HG02981 (cell line): ENCODE data around the gene DPP7.

ENCODE experiments used
- ATAC-seq: cut with Tn5 transposase; IDR thresholded peaks from one replicate; pipeline ENCODE4 v1.9.1; 2021; ENCODE audit warnings: mild to moderate bottlenecking, moderate library complexity; ENCODE audit not compliant: unreplicated experiment

The DPP7 gene

GRCh38 chr9:137112564-137113384 lies 1.8 kb downstream of the DPP7 start:
- no peak for ATAC-seq

- ATAC-seq, result no peak
Observed at GRCh38 chr9:137111788-137112563, 2.6 kb downstream of the DPP7 start.

GRCh38 chr9:137110911-137111787 lies 3.4 kb downstream of the DPP7 start:
- no peak for ATAC-seq

GRCh38 chr9:137110147-137110910 lies 4.2 kb downstream of the DPP7 start:
- no peak for ATAC-seq

- ATAC-seq, result no peak
Observed at GRCh38 chr9:137109250-137110146, 5.0 kb downstream of the DPP7 start.

GRCh38 chr9:137108608-137109249 lies 5.8 kb downstream of the DPP7 start:
- no peak for ATAC-seq

- ATAC-seq, result no peak
Observed at GRCh38 chr9:137107982-137108381, 6.6 kb downstream of the DPP7 start.

GRCh38 chr9:137107312-137107921 lies 7.1 kb downstream of the DPP7 start:
- no peak for ATAC-seq

GRCh38 chr9:137106662-137107250 lies 7.8 kb downstream of the DPP7 start:
- no peak for ATAC-seq

- no peak for ATAC-seq
Observed at GRCh38 chr9:137105814-137106661, 8.5 kb downstream of the DPP7 start.

GRCh38 chr9:137103206-137103999 lies 11.1 kb downstream of the DPP7 start:
- no peak for ATAC-seq

GRCh38 chr9:137099231-137099630 lies 15.3 kb downstream of the DPP7 start:
- ATAC-seq, result no peak

- ATAC-seq, result no peak
Observed at GRCh38 chr9:137097761-137098462, 16.6 kb downstream of the DPP7 start.

GRCh38 chr9:137096785-137097546 lies 17.6 kb downstream of the DPP7 start:
- no peak for ATAC-seq
